SK-N-MC (cell line): ENCODE data around the gene BCAR3.

Experiments
- EZH2 ChIP-seq: fragments of 200-600 bp; sonication (generic); IDR thresholded peaks from one replicate; pipeline ENCODE4 v1.6.1; 2017; ENCODE audit warnings: antibody characterized with exemption
- POLR2AphosphoS5 ChIP-seq: IDR thresholded peaks from 2 replicates; pipeline ENCODE4 v1.6.1; 2012; ENCODE audit warnings: mild to moderate bottlenecking, low read depth, low read length, borderline replicate concordance

DNA sequence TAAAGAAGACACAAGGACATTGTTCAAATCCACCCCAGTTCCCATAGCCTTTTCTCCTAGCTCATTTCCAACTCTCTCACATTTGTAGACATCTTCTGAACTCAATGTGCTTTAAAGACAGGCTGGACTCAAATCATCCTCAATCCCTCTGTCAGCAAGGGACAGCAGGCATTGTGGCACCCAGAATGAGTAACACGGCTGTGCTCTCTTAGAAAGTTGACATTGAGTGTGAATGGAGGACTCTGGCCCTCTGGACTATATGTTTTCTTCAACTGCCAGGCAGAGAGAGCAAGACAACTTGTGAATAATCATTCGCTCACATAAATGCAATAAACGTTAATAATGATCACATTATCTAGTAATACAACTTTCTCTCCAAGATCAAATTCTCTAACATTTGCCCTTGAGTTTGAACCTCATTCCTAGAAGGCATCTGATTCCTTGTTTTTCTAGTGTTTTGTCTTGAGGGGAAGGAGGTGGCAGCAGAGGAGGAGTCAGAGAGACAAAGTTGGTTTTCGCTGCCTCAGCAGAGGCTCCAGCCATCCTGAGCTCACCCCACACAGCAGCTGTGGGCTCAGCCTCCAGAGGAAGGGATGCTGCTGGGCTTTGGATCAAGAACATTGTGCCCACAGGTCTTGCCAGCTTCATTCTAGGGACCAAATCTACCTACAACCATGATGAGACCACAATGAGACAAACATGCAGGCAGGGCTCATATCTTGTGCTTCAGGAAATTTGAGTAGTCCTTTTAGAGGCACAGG, 85.1 kb downstream of the BCAR3 start:
- TF ChIP-seq POLR2AphosphoS5, result no peak
- no peak for TF ChIP-seq EZH2
